T-helper 2 cell (primary cell): ENCODE measurements around the gene ZBTB2.
"Not testable (repeated sequence)": the region's sequence is repeated elsewhere in the genome, so short reads cannot be mapped to it uniquely, and the experiment has no call there.

Experiments used
- DNase-seq, 5 experiments: peaks; one replicate each; pipeline versions ENCODE4 v3.0.0 to v3.0.0-alpha.2; 2012 to 2022

Gene ZBTB2

GRCh38 chr6:151400473-151400872 lies 9.1 kb upstream of the ZBTB2 start:
- no peak for DNase-seq

DNA sequence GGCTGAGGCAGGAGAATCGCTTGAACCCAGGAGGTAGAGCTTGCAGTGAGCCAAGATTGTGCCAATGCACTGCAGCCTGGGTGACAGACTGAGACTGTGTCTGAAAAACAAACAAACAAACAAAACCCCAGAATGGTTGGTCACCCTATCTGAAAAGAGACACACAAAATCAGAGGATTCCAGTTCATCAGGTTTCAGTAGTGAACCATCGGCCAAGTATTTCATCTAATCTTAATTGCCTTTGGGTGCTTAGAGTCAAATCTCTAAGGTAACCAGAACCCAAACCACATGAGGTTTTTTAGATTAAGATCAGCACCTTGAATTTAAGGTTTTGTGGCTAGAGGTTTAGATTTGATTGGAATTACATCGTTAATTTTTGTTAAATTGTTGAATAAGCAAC lies 8.3 kb upstream of the ZBTB2 start:
- DNase-seq = peak in 1 of 5 experiments; percentile 56

GRCh38 chr6:151393410-151393809 lies 2.1 kb upstream of the ZBTB2 start:
- DNase-seq = no peak

DNA sequence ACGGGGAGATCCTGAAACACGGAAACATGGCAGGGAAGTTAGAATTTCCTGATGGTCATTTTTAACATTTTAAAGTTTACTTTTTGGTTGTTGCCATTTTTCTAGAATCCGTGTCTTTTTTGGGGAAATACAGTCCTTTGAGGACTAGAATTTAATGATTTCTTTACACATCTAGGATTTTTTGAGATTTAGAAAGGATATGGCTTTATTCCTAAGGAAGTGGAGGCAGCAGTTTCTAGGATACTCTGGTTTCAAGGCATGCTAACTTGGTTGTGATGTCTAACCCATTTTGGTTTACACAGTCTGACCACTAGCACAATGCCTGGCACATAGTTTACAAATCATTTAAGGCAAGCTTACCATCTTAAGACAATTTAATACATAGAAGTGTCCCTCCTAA lies 1.1 kb upstream of the ZBTB2 start:
- no peak for DNase-seq

DNA sequence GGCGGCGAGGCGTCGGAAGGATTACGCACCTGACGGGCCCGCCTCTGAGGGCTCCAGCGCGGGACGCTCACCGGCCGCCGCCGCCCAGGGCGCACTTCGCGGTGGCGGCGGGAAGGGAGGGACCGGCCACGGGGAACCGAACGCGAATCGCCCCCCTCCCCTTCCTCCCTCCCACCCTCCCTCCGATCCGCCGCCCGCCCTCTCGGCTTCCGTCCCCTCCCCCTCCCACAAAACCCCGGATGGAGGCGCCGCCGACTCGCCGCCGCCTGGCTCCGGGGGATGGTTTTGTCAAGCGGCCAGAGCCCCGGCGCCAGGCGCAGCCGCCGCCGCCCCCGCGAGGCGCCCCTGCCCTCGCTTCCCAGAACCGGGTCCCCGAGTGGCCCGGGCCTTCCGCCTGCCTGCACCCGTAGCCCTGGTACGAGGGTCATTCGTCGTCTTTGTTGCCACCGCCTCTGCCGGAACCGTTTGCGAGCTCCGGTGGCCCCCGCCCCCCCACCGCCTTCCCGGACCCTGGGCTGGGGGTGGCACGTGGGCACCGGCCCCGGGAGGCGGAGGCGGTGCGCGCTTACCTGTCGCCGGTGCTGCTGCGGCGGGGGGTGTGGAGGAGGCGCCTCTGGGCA lies 398 bp downstream of the ZBTB2 start:
- peak in 4 of 5 experiments; percentile 72 to 91 (median 77) for DNase-seq

DNA sequence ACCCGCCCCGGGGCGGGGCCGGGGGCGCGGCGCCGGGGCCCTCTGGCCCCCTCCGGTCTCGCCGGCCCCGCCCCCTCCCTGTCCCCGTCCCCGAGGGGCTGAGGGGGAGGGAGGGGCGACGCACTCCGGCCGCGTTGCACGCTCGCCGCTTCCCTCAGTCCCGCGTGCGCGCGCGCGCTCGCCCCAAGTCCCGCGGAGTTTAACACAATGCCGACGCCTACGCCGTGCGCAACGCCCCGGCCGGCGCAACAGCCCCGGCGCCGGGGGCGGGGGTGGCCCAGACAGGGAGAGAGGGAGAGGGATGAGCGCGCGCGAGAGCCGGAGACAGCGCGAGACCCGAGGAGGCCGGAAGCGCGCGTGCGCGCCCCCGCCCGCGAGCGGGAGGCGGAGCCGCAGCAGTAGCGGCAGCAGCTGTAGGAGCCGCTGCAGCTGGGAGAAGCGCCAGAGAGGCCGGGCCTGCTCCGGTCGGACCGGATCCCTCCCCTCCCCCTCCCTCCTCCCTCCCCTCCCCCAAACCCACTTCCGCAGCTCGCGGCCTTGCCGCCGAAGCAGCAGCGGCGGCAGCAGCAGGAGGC lies 996 bp downstream of the ZBTB2 start:
- DNase-seq = peak; percentile 94 to 100 (median 98)

DNA sequence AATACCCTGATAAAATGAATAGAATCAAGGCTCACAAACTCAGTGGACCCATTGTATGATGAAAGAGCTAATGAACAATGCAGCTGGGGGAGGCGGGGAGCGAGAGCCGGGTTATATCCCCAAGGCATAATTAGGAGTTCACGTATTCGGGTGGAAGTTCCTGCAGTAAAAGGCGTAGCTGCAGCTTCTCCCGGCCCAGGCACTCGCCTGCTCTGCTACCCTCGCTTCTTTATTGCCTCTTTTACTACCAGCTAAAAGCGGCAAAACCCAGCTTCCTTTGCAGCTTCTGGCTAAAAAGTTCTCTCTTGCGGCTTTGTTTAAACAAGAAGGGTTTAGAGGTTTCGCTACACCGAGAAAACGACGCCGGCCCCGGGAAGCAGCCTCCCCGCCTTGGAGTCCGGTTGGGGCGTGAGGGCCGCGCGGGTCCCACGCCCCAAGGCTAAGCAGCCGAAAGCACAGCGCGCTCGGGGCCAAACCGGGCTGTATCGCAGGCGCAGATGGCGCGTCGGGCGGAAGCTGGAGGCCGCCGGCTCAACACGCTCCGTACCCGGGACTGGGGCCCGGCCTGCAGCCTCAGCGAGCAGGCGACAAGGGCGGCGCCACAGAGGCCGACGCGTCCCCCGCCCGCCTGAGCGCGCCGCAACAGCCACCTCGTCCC lies 1.6 kb downstream of the ZBTB2 start:
- no peak for DNase-seq

- peak in 1 of 5 experiments; percentile 47 for DNase-seq
Observed at GRCh38 chr6:151388997-151389617, 2.3 kb downstream of the ZBTB2 start.

DNA sequence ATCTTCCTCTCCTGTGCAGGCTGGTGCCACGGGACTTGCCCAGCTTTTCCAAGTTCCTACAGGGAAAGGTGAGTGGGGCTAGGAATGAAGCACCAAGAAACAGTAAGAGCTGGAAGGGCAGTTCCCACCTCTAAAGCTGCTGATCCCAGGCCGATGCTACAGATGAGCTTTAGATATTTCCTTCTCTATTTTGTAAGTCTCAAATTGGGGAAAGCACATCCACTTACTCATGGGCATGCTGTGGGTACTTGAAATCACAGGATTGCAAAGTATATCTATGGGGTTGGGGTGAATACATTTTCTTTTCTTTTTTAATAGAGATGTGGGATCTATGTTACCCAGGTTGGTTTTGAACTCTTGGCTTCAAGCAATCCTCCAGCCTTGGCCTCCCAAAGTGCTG lies 3.1 kb downstream of the ZBTB2 start:
- DNase-seq = no peak

DNA sequence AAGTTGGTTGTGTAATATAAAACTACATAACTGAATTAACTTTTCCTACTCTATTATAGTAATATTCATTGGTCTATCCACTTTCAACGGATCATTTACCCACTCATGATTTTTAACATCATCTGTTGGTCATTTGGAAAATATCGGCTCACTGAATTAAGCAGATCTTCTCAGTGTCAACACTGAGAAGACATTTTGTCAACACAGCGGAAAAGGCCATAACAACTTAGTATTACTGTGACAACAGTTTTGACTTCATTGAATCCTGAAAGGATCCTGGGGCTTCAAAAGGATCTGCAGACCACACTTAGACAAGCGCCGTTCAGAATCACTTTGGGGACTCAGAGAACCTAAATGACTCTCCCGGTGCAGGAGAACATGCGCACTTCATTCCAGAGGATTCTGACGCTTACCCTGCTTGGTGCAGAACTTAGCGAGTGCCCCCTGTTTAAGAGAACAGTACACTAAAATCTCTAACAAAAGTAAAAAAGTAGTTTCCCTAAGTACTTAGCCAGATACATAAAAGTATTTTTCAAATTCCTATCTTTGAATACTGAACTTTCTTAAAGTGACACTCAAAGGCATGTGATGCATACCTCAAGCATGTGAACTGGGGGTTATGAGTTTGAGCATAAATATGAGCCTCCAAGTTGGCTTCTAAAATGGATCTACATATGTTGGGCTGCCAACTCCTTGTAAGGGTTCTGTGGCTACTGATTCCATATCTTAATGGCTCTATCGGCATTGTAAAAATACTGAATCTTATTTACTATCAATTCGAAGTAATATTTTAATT lies 4.0 kb downstream of the ZBTB2 start:
- no peak for DNase-seq

DNA sequence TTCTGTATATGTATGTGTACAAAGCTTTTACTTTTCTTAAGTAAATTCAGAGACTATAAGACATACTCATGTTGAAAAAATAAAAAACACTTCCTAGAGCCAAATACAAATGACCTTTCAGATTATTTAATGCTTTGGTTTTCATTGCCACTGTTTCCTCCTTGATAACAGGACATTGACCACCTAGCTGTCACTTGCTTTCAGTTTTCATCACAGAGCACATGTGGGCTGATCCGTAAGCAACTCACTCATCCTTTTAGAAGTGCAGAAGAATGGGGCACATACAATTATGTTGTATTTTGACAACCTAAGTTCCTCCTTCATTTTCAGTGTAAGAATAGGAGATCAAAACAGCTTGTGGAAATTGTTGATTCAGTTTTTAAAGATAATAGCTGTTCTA lies 6.2 kb downstream of the ZBTB2 start:
- DNase-seq = peak in 1 of 5 experiments; percentile 45

GRCh38 chr6:151384151-151384550 lies 7.2 kb downstream of the ZBTB2 start:
- no peak for DNase-seq

GRCh38 chr6:151382631-151383030 lies 8.7 kb downstream of the ZBTB2 start:
- not testable (repeated sequence) for DNase-seq

DNA sequence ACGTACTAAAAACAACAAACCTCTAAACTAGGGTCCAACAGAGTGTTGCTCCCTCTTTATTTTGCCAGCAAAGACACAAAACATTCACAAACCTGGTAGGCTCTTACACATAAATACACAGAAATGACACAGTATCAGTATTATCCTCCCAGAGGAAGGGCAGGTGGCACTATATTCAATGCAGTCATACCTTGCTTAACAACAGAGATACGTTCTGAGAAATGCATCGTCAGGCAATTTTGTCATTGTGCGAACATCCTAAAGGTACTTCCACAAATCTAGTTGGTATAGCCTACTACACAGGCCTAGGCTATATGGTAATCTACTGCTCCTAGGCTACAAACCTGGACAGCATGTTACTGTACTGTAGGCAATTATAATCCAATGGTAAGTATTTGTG lies 9.6 kb downstream of the ZBTB2 start:
- DNase-seq = peak in 1 of 5 experiments; percentile 51

DNA sequence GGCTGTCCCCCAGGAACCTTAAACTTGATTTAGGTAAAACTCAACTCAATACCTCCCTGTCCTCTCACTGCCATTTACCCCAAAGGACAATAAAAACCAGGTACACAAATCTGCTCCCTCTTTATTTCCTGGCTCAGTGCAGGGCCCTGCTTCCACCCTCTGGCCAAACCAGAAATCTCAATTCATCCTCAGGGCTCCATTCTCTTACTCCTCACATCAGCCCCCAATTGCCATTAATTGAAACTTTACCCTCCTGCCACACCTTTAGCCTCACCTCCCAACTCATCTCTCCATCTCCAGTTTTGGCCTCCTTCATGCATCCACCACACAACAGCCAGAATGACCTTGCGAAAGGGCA lies 10.5 kb downstream of the ZBTB2 start:
- no peak for DNase-seq

DNA sequence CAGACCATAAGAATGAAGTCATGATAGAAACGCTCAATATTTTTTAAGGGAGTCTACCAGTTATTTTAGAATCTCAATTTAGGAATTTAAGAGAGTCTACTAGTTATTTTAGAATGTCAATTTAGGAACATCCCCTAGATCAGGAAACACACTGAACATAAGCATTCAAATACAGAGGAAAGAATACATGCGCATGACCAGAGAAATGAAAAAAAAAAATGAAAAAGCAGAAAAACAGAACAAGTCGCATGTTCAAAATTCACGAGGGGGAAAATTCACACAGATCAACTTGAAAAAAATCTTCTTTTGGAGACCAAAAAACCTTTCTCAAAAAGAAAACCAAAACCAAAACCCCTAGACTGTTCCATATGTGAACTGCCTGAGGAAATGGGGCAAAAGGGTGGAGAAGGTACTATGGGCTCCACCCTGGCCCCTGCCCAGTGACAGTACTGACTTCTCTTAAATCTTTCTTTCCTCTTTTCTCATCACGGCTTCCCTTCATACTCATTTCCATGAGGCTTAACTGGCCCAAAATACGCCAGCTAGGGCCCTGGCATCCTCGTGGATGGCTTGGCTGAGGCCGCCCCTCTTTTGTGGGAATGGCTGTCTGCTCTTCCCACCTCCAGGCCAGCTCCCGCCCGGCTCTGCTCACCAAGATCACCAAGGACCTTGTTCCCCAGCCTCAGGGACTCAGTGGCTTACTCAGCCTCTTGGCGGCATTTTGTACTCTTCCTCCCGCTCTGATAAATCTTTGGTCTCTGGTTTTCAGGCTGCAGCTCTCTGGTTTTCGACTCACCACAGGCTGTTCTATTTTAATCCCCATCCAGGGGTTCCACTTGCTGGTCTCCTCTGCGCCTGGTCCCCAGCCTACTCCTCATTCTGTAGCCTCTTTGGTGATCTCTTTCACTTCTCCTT lies 11.2 kb downstream of the ZBTB2 start:
- DNase-seq = peak in 2 of 5 experiments; percentile 51 to 63

GRCh38 chr6:151377095-151377494 lies 14.3 kb downstream of the ZBTB2 start:
- DNase-seq = no peak

GRCh38 chr6:151376440-151376839 lies 14.9 kb downstream of the ZBTB2 start:
- DNase-seq = peak in 1 of 5 experiments; percentile 63

GRCh38 chr6:151375833-151376232 lies 15.5 kb downstream of the ZBTB2 start:
- no peak for DNase-seq

GRCh38 chr6:151374036-151374683 lies 17.2 kb downstream of the ZBTB2 start:
- peak in 2 of 5 experiments; percentile 29 to 30 for DNase-seq

DNA sequence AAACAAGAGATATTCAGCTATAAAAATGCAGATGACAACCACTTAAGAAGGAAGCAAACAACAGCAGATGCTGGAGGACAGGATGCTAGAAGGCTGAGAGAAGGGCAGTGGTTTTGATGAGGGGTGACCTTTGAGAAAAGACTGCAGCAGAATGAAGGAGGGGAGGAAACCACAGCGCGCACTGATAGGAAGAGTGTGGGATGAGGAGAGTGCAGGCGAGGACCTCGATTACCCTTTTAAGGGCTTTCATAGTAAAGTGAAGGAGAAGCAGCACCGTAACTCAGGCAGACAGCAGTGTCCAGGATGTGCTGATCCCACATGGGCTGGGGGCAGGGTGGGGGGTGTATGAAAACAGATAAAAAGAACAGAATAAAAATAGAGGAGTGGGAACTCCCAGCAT lies 19.2 kb downstream of the ZBTB2 start:
- DNase-seq = peak in 1 of 5 experiments; percentile 61
